ENCODE measurements around the gene MYEF2. TPM values are rescaled to one million over a fixed set of nuclear protein-coding genes. Genes with fewer than 3 reads are reported as not detected.

Gene MYEF2
- total and polyA plus RNA-seq, 10 of the 15 experiments (the other 5 are each of a cell fraction or from before 2014, with no cell fraction given) = 9.2 to 47.0 (median 19.9) TPM

GRCh38 chr15:48126667-48127355, 51.3 kb downstream of the MYEF2 start:
- RAD21 ChIA-PET (ENCODE audit: unreplicated experiment) = no interaction called here
- TF ChIP-seq GABPA (IDR thresholded peaks at IDR 0.05; ENCODE audit: low read depth) (no peak), HCFC1 (IDR thresholded peaks at IDR 0.05; ENCODE audit: low read length) (no peak), ZNF274 (IDR thresholded peaks at IDR 0.05; ENCODE audit: insufficient read depth, insufficient read length) (no peak), ZNF207 (IDR thresholded peaks at IDR 0.05; ENCODE audit: borderline replicate concordance) (no peak), NBN (IDR thresholded peaks at IDR 0.05) (no peak), KAT2A (conservative IDR thresholded peaks at IDR 0.05; ENCODE audit: control insufficient read depth, low read depth, low read length) (no peak), FOXM1 (IDR thresholded peaks at IDR 0.05; ENCODE audit: low read depth, low read length) (no peak), FOS (IDR thresholded peaks at IDR 0.05; ENCODE audit: borderline replicate concordance, extremely low read depth, insufficient read length) (no peak), CREM (IDR thresholded peaks at IDR 0.05; ENCODE audit: low read depth) (no peak), NRF1 (conservative IDR thresholded peaks at IDR 0.05; ENCODE audit: low read depth, low read length) (no peak), STAT3 (IDR thresholded peaks at IDR 0.05; ENCODE audit: low read depth, low read length) (no peak)
- Histone ChIP-seq H3K9ac (ENCODE audit: control insufficient read depth, insufficient read depth, low read length) (no peak overlapping the region), H3K79me2 (ENCODE audit: control insufficient read depth, insufficient read depth, low read length) (no peaks in the 10 kb centered on the region), H3K9me3 (replicated peaks; ENCODE audit: control insufficient read depth, insufficient read depth, low read length) (no peaks in the 10 kb centered on the region), H3K36me3 (ENCODE audit: control insufficient read depth in 2 of 2, insufficient read depth in 2 of 2, low read length in 1 of 2) (no peaks in the 10 kb centered on the region), H3K27me3 (replicated peaks in 1 of 2; ENCODE audit: control insufficient read depth in 2 of 2, insufficient read depth in 2 of 2, low read length in 1 of 2) (no peaks in the 10 kb centered on the region), H2AFZ (ENCODE audit: control insufficient read depth, low read depth, low read length) (no peak overlapping the region), H3K4me3 (no peak overlapping the region), H3K4me1 (ENCODE audit: control insufficient read depth, insufficient read depth, low read length) (no peaks in the 10 kb centered on the region), H3K27ac (ENCODE audit: control insufficient read depth, insufficient read depth) (no peak overlapping the region), H3K4me2 (ENCODE audit: control insufficient read depth, insufficient read depth) (no peak overlapping the region), H4K20me1 (ENCODE audit: control insufficient read depth, insufficient read depth) (no peaks in the 10 kb centered on the region)
- BruUV-seq (replicated peaks) = no TSS peak
- in situ Hi-C loops (cut with MboI) = no loop called here
- CTCF ChIA-PET = interaction anchor here (0.8 kb wide), 1 partner anchor 122 kb away, joined by 3 read pairs; no protein-coding TSS in a partner anchor
- FAIRE-seq (no peak), ATAC-seq (no peak), DNase-seq (ENCODE audit: low read depth, low spot score) (no peak)
- SMC1A ChIA-PET (ENCODE audit: uncharacterized antibody, unreplicated experiment) = interaction anchor here (1.5 kb wide), 1 partner anchor 10 kb away, joined by 5 read pairs; no protein-coding TSS in a partner anchor
- POLR2A ChIA-PET = interaction anchor here (0.6 kb wide), 1 partner anchor 140 kb away, joined by 3 read pairs; no protein-coding TSS in a partner anchor
- intact Hi-C loops (cut with micrococcal nuclease; ENCODE audit: unreplicated experiment) = no loop called here
- WGBS (ENCODE audit: insufficient coverage, insufficient replicate concordance, low lambda C conversion rate, missing lambda C conversion rate) = 69% methylated on average over 6 of the region's 6 CpGs
